WTC11 (cell line): ENCODE results near the gene PRKAA2. TPM values are rescaled to one million over a fixed set of nuclear protein-coding genes. Genes with fewer than 3 reads are reported as not detected.

ENCODE experiments used
- ATAC-seq: fragments of 200-7000 bp; cut with Tn5 transposase; 2 replicates; pipeline ENCODE4 v1.10.0; 2021; ENCODE audit warnings: mild to moderate bottlenecking, moderate library complexity
- CTCF ChIA-PET: fragments of 300-600 bp; sonication (Branson Sonifier 250); formaldehyde crosslinking; loops from one replicate; lab custom pipeline; 2021; ENCODE audit warnings: antibody characterized with exemption; lab: Charles Lee
- POLR2A ChIA-PET: fragments of 350-600 bp; sonication (Branson Sonifier 250); formaldehyde crosslinking; loops from one replicate; lab custom pipeline; 2021; ENCODE audit warnings: antibody characterized with exemption; lab: Charles Lee
- DNase-seq: peaks from one replicate; pipeline ENCODE4 v3.0.0; 2021; ENCODE audit warnings: low spot score
- H3K27ac Mint-ChIP-seq: 2 replicates; pipeline ENCODE4 v1.8.0; 2021; ENCODE audit warnings: mixed read lengths
- H3K27me3 Mint-ChIP-seq: 2 replicates; pipeline ENCODE4 v1.8.0; 2021; ENCODE audit warnings: low read depth, mild to moderate bottlenecking, moderate library complexity, mixed read lengths
- H3K36me3 Mint-ChIP-seq: 2 replicates; pipeline ENCODE4 v1.8.0; 2021; ENCODE audit warnings: mixed read lengths
- H3K4me1 Mint-ChIP-seq: 2 replicates; pipeline ENCODE4 v1.8.0; 2022; ENCODE audit warnings: mixed read lengths
- H3K4me3 Mint-ChIP-seq: 2 replicates; pipeline ENCODE4 v1.8.0; 2021; ENCODE audit warnings: mild to moderate bottlenecking, moderate library complexity, mixed read lengths
- H3K9me3 Mint-ChIP-seq: 2 replicates; pipeline ENCODE4 v1.8.0; 2021; ENCODE audit warnings: mixed read lengths
- E2F1 ChIP-seq: sonication (generic); formaldehyde crosslinking; IDR thresholded peaks from 2 replicates; pipeline ENCODE4 v1.8.0; 2022; ENCODE audit warnings: mild to moderate bottlenecking, missing genetic modification reagents
- EMX1 ChIP-seq: fragments of 250-450 bp; sonication (Bioruptor Pico); IDR thresholded peaks from 2 replicates; pipeline ENCODE4 v1.8.0; 2021; ENCODE audit warnings: mild to moderate bottlenecking
- ERG ChIP-seq: fragments of 250-450 bp; sonication (Bioruptor Pico); IDR thresholded peaks from 2 replicates; pipeline ENCODE4 v1.8.0; 2021; ENCODE audit warnings: mild to moderate bottlenecking
- ETV6 ChIP-seq: sonication (generic); formaldehyde crosslinking; IDR thresholded peaks from 2 replicates; pipeline ENCODE4 v1.8.1; 2022; ENCODE audit warnings: mild to moderate bottlenecking, missing genetic modification reagents
- FOXK1 ChIP-seq: sonication (generic); formaldehyde crosslinking; IDR thresholded peaks from 2 replicates; pipeline ENCODE4 v1.8.0; 2022; ENCODE audit warnings: mild to moderate bottlenecking, moderate library complexity, missing genetic modification reagents
- GRHL2 ChIP-seq: fragments of 250-450 bp; sonication (Bioruptor Pico); IDR thresholded peaks from 2 replicates; pipeline ENCODE4 v1.8.0; 2022; ENCODE audit warnings: mild to moderate bottlenecking, moderate library complexity; ENCODE audit not compliant: insufficient replicate concordance, severe bottlenecking
- IRF1 ChIP-seq: sonication (generic); formaldehyde crosslinking; IDR thresholded peaks from 2 replicates; pipeline ENCODE4 v1.8.0; 2023; ENCODE audit warnings: missing genetic modification reagents
- KAT7 ChIP-seq: sonication (generic); formaldehyde crosslinking; IDR thresholded peaks from 2 replicates; pipeline ENCODE4 v1.8.1; 2023; ENCODE audit warnings: missing genetic modification reagents, mild to moderate bottlenecking, borderline replicate concordance
- NFATC4 ChIP-seq: fragments of 250-450 bp; sonication (Bioruptor Pico); IDR thresholded peaks from 2 replicates; pipeline ENCODE4 v1.9.0; 2021; ENCODE audit warnings: mild to moderate bottlenecking
- NR2C2 ChIP-seq: sonication (generic); formaldehyde crosslinking; IDR thresholded peaks from 2 replicates; pipeline ENCODE4 v1.8.0; 2022; ENCODE audit warnings: mild to moderate bottlenecking, missing genetic modification reagents
- OVOL2 ChIP-seq: fragments of 250-450 bp; sonication (Bioruptor Pico); IDR thresholded peaks from 2 replicates; pipeline ENCODE4 v1.9.0; 2021; ENCODE audit warnings: mild to moderate bottlenecking, borderline replicate concordance
- PRRX2 ChIP-seq: fragments of 250-450 bp; sonication (Bioruptor Pico); IDR thresholded peaks from 2 replicates; pipeline ENCODE4 v1.8.0; 2021; ENCODE audit warnings: mild to moderate bottlenecking
- SP1 ChIP-seq: sonication (generic); formaldehyde crosslinking; conservative IDR thresholded peaks from 2 replicates; pipeline ENCODE4 v1.8.1; 2022; ENCODE audit warnings: missing genetic modification reagents
- TCF7 ChIP-seq: sonication (generic); formaldehyde crosslinking; IDR thresholded peaks from 2 replicates; pipeline ENCODE4 v1.8.0; 2022; ENCODE audit warnings: mild to moderate bottlenecking, low read depth, missing genetic modification reagents, moderate library complexity
- TEAD4 ChIP-seq: sonication (generic); formaldehyde crosslinking; IDR thresholded peaks from 2 replicates; pipeline ENCODE4 v1.8.0; 2022; ENCODE audit warnings: mild to moderate bottlenecking, missing genetic modification reagents
- USF1 ChIP-seq: sonication (generic); formaldehyde crosslinking; IDR thresholded peaks from 2 replicates; pipeline ENCODE4 v1.8.0; 2022; ENCODE audit warnings: mild to moderate bottlenecking, missing genetic modification reagents
- ZBTB43 ChIP-seq: sonication (generic); formaldehyde crosslinking; IDR thresholded peaks from 2 replicates; pipeline ENCODE4 v1.8.1; 2023; ENCODE audit warnings: mild to moderate bottlenecking, missing genetic modification reagents
- ZNF281 ChIP-seq: sonication (generic); formaldehyde crosslinking; IDR thresholded peaks from 2 replicates; pipeline ENCODE4 v1.8.0; 2023; ENCODE audit warnings: mild to moderate bottlenecking, missing genetic modification reagents
- ZNF396 ChIP-seq: fragments of 250-450 bp; sonication (Bioruptor Pico); IDR thresholded peaks from 2 replicates; pipeline ENCODE4 v1.8.0; 2021; ENCODE audit warnings: mild to moderate bottlenecking, moderate library complexity, borderline replicate concordance
- ZNF416 ChIP-seq: fragments of 250-450 bp; sonication (Bioruptor Pico); IDR thresholded peaks from 2 replicates; pipeline ENCODE4 v1.9.0; 2021; ENCODE audit warnings: mild to moderate bottlenecking, inconsistent platforms
- ZNF532 ChIP-seq: fragments of 250-450 bp; sonication (Bioruptor Pico); IDR thresholded peaks from 2 replicates; pipeline ENCODE4 v1.9.0; 2021; ENCODE audit warnings: mild to moderate bottlenecking, borderline replicate concordance
- ZSCAN18 ChIP-seq: fragments of 250-450 bp; sonication (Bioruptor Pico); IDR thresholded peaks from 2 replicates; pipeline ENCODE4 v2.1.2; 2022; ENCODE audit warnings: mild to moderate bottlenecking, moderate library complexity
- total RNA-seq: library from RNA; stranded (reverse); gene quantifications from 3 replicates; pipeline ENCODE4 v1.2.3, GENCODE V29; 2021

The PRKAA2 gene
- total RNA-seq, 1 experiment from 2014 or later: 4.8 TPM

- TF ChIP-seq TEAD4 (CRISPR knock-in tag): no peak
- TF ChIP-seq, all 79 proteins: peak for 0
Observed at GRCh38 chr1:56670350-56670749, 25.2 kb downstream of the PRKAA2 start (continued).

- POLR2A ChIA-PET: no interaction called here
- Mint-ChIP-seq H3K4me1 (peaks cover 5% of the 10 kb centered on the region), H3K36me3 (no peaks in the 10 kb centered on the region), H3K9me3 (no peaks in the 10 kb centered on the region), H3K27ac (no peak overlapping the region; the same call in 1 of the 2 replicates), H3K4me3 (no peak overlapping the region)
- no peak for ATAC-seq
- CTCF ChIA-PET: no interaction called here
- TF ChIP-seq ZBTB43 (CRISPR knock-in tag): no peak
- TF ChIP-seq PRRX2 (CRISPR knock-in tag): no peak
- TF ChIP-seq SP1 (CRISPR knock-in tag): no peak
- no peak for TF ChIP-seq ETV6
- no peak for TF ChIP-seq GRHL2
- no peak for TF ChIP-seq TCF7
- no peak for TF ChIP-seq ZNF396 (CRISPR knock-in tag)
- no peak for TF ChIP-seq EMX1 (CRISPR knock-in tag)
- TF ChIP-seq NFATC4: no peak
- TF ChIP-seq E2F1 (CRISPR knock-in tag): no peak
- TF ChIP-seq OVOL2 (CRISPR knock-in tag): no peak
- no peak for TF ChIP-seq NR2C2
- TF ChIP-seq ZNF416 (CRISPR knock-in tag): no peak
- TF ChIP-seq ZSCAN18 (CRISPR knock-in tag): no peak
- TF ChIP-seq ZNF532 (CRISPR knock-in tag): no peak
- TF ChIP-seq, all 79 proteins: peak for 0
- H3K27me3 Mint-ChIP-seq: no peaks in the 10 kb centered on the region
- no peak for DNase-seq
Observed at GRCh38 chr1:56671085-56671484, 26.0 kb downstream of the PRKAA2 start.

- ATAC-seq: no peak
- Mint-ChIP-seq H3K27me3 (no peaks in the 10 kb centered on the region), H3K36me3 (no peaks in the 10 kb centered on the region), H3K9me3 (no peaks in the 10 kb centered on the region), H3K4me3 (no peak overlapping the region), H3K4me1 (no peaks in the 10 kb centered on the region; the same call in 1 of the 2 replicates), H3K27ac (no peak overlapping the region)
- POLR2A ChIA-PET: no interaction called here
- DNase-seq: no peak
- CTCF ChIA-PET: no interaction called here
- TF ChIP-seq ZNF281: no peak
- TF ChIP-seq FOXK1: no peak
- TF ChIP-seq ERG (CRISPR knock-in tag): no peak
- no peak for TF ChIP-seq IRF1 (CRISPR knock-in tag)
- TF ChIP-seq USF1 (CRISPR knock-in tag): no peak
- TF ChIP-seq KAT7: no peak
Observed at GRCh38 chr1:56671542-56671941, 26.4 kb downstream of the PRKAA2 start.
